Endothelial cell of umbilical vein (primary cell): ENCODE measurements around the gene CNPY1. TPM values are rescaled to one million over a fixed set of nuclear protein-coding genes. Genes with fewer than 3 reads are reported as not detected.

Experiments
- BruUV-seq: library from RNA; stranded (reverse); fragments of 400-500 nt; replicated peaks from 2 replicates; lab custom pipeline; 2021; lab: Mats Ljungman, UMichigan
- CTCF ChIA-PET: fragments of 300-600, 350-600 bp; sonication (Branson Sonifier 250); formaldehyde crosslinking; loops from one replicate; lab custom pipeline; 2021; ENCODE audit warnings: antibody characterized with exemption, inconsistent platforms; lab: Charles Lee
- POLR2A ChIA-PET: fragments of 300-600, 350-600 bp; sonication (Branson Sonifier 250); formaldehyde crosslinking; loops from one replicate; lab custom pipeline; 2021; ENCODE audit warnings: antibody characterized with exemption, inconsistent platforms; lab: Charles Lee
- DNase-seq: peaks from one replicate; pipeline ENCODE4 v3.0.0-alpha.2; 2011; ENCODE audit warnings: low read depth, low spot score
- FAIRE-seq: peaks from 2 replicates; lab custom pipeline; 2011; peaks lifted over from hg19 to GRCh38; lab: Jason Lieb, UNC
- H2AFZ ChIP-seq: 2 replicates; pipeline ENCODE4 v1.6.0; 2012; ENCODE audit warnings: low read depth, low read length, control low read depth, inconsistent platforms
- H3K27ac ChIP-seq: 2 replicates; pipeline ENCODE4 v1.5.1; 2011; ENCODE audit warnings: low read depth, mild to moderate bottlenecking, control low read depth, low read length, moderate library complexity; ENCODE audit not compliant: insufficient read depth
- H3K27me3 ChIP-seq, 2 experiments: 2 replicates each; pipeline versions ENCODE4 v1.6.0 to v1.6.1; 2011; ENCODE audit warnings: low read length in 2 of 2, mixed read lengths in 1 of 2; ENCODE audit not compliant: control insufficient read depth in 2 of 2, insufficient read depth in 2 of 2
- H3K36me3 ChIP-seq, 2 experiments: 2 replicates in 1 of 2; 3 replicates in 1 of 2; pipeline ENCODE4 v1.5.1; 2011; ENCODE audit warnings: low read length in 2 of 2, mild to moderate bottlenecking in 1 of 2, moderate library complexity in 1 of 2; ENCODE audit not compliant: control insufficient read depth in 2 of 2, insufficient read depth in 2 of 2; ENCODE audit errors: extremely low read depth in 1 of 2
- H3K4me1 ChIP-seq: 3 replicates; pipeline ENCODE4 v1.5.1; 2011; ENCODE audit warnings: mild to moderate bottlenecking, low read length; ENCODE audit not compliant: control insufficient read depth, insufficient read depth; ENCODE audit errors: extremely low read depth
- H3K4me2 ChIP-seq: 2 replicates; pipeline ENCODE4 v1.6.1; 2011; ENCODE audit warnings: low read length, control low read depth, mixed read lengths; ENCODE audit not compliant: insufficient read depth
- H3K4me3 ChIP-seq, 3 experiments: fragments of 200-600 bp in 1 of 3; sonication (generic), shearing (Covaris generic) in 1 of 3; replicated peaks in 1 of 3; 2 replicates each; pipeline ENCODE4 v1.5.1; 2011 to 2016; ENCODE audit warnings: control low read depth in 3 of 3, low read length in 3 of 3, mild to moderate bottlenecking in 2 of 3, inconsistent platforms in 1 of 3, low read depth in 1 of 3, moderate library complexity in 1 of 3; ENCODE audit not compliant: insufficient read depth in 1 of 3
- H3K79me2 ChIP-seq: 2 replicates; pipeline ENCODE4 v1.6.0; 2012; ENCODE audit warnings: low read length, inconsistent platforms; ENCODE audit not compliant: control insufficient read depth, insufficient read depth
- H3K9ac ChIP-seq: replicated peaks from 2 replicates; pipeline ENCODE3; 2011; ENCODE audit warnings: low read length, control low read depth; ENCODE audit not compliant: insufficient read depth; ENCODE audit errors: extremely low read depth
- H3K9me1 ChIP-seq: replicated peaks from 3 replicates; pipeline ENCODE4 v1.6.0; 2011; ENCODE audit warnings: mild to moderate bottlenecking, low read length; ENCODE audit not compliant: control insufficient read depth, insufficient read depth; ENCODE audit errors: extremely low read depth
- H3K9me3 ChIP-seq: replicated peaks from 2 replicates; pipeline ENCODE4 v1.5.1; 2012; ENCODE audit warnings: low read length, inconsistent platforms; ENCODE audit not compliant: control insufficient read depth, insufficient read depth
- H4K20me1 ChIP-seq: replicated peaks from 2 replicates; pipeline ENCODE3; 2011; ENCODE audit warnings: mild to moderate bottlenecking, low read length; ENCODE audit not compliant: control insufficient read depth, insufficient read depth; ENCODE audit errors: extremely low read depth
- CTCF ChIP-seq, 2 donors: IDR thresholded peaks; 1 replicate in 1 of 2; 2 replicates in 1 of 2; pipeline ENCODE4 v1.5.1; 2011; ENCODE audit warnings: low read length in 2 of 2, mild to moderate bottlenecking in 2 of 2, moderate library complexity in 2 of 2, control low read depth in 1 of 2, inconsistent platforms in 1 of 2, low read depth in 1 of 2; ENCODE audit not compliant: insufficient read depth in 1 of 2; ENCODE audit errors: extremely low read depth in 1 of 2
- EZH2 ChIP-seq: IDR thresholded peaks from 2 replicates; pipeline ENCODE4 v1.6.1; 2012; ENCODE audit warnings: borderline replicate concordance, low read depth, mild to moderate bottlenecking, moderate library complexity, low read length, inconsistent platforms; ENCODE audit not compliant: severe bottlenecking
- FOS ChIP-seq: IDR thresholded peaks from 2 replicates; pipeline ENCODE4 v1.6.1; 2011; ENCODE audit warnings: mild to moderate bottlenecking, low read length, moderate library complexity, borderline replicate concordance; ENCODE audit not compliant: insufficient read depth
- GATA2 ChIP-seq: IDR thresholded peaks from 2 replicates; pipeline ENCODE4 v1.7.0; 2011; ENCODE audit warnings: low read depth, mild to moderate bottlenecking, moderate library complexity, mixed read lengths, low read length; ENCODE audit not compliant: insufficient read length, insufficient read depth
- JUN ChIP-seq: IDR thresholded peaks from 2 replicates; pipeline ENCODE4 v1.6.1; 2011; ENCODE audit warnings: borderline replicate concordance, low read depth; ENCODE audit not compliant: insufficient read length, insufficient read depth
- MYC ChIP-seq: IDR thresholded peaks from one replicate; pipeline ENCODE4 v1.6.1; 2011; ENCODE audit warnings: mild to moderate bottlenecking, low read depth, low read length
- POLR2A ChIP-seq: IDR thresholded peaks from 2 replicates; pipeline ENCODE4 v1.6.1; 2012; ENCODE audit warnings: low read depth, mild to moderate bottlenecking, control low read depth, low read length
- POLR2AphosphoS5 ChIP-seq: IDR thresholded peaks from 2 replicates; pipeline ENCODE4 v1.6.1; 2012; ENCODE audit warnings: low read depth, mild to moderate bottlenecking, control low read depth, low read length, moderate library complexity; ENCODE audit not compliant: insufficient read depth
- dilution Hi-C: fragments of 300-500 bp; cut with MboI; formaldehyde crosslinking; loops from one replicate; pipeline ENCODE4 v1.15.0; 2019; ENCODE audit warnings: low sequenced_read_pairs; ENCODE audit not compliant: extremely low pct_ligation_motif_present
- intact Hi-C: fragments of 100-400 bp; cut with micrococcal nuclease; formaldehyde crosslinking; loops from one replicate; pipeline ENCODE4 v1.10.0; 2022
- polyA plus RNA-seq, 4 experiments: library from polyadenylated mRNA; depleted of rRNA in 3 of 4; stranded (reverse) in 3 of 4; unstranded in 1 of 4; fragments of >200 nt; gene quantifications; 2 replicates each; pipeline versions ENCODE4 v1.2.1 to v1.2.3, GENCODE V29; 2011 to 2012; ENCODE audit warnings: missing spikeins in 1 of 4
- total RNA-seq: library from RNA; stranded (reverse); gene quantifications from 2 replicates; pipeline ENCODE4 v1.2.3, GENCODE V29; 2021
- TF ChIP-seq, protein P1 (sequence below): IDR thresholded peaks from 2 replicates; pipeline ENCODE4 v1.6.1; 2011; ENCODE audit not compliant: insufficient read depth, insufficient read length

The CNPY1 gene
- total and polyA plus RNA-seq, 2 donors (not counting 3 experiments of a cell fraction or from before 2014, with no cell fraction given): not detected

- dilution Hi-C loops (no loop called here), intact Hi-C loops (no loop called here)
- no peaks in the 10 kb centered on the region for H4K20me1 ChIP-seq
- no peak overlapping the region for H2AFZ ChIP-seq
- FAIRE-seq (no peak), DNase-seq (no peak)
- H3K9me1 ChIP-seq: no peaks in the 10 kb centered on the region
- POLR2A ChIA-PET: no interaction called here
- H3K27ac ChIP-seq: no peak overlapping the region
- H3K9me3 ChIP-seq: no peaks in the 10 kb centered on the region
- BruUV-seq: no TSS peak
- H3K9ac ChIP-seq: no peak overlapping the region
- no peaks in the 10 kb centered on the region for H3K79me2 ChIP-seq
- H3K4me3 ChIP-seq: no peak overlapping the region
- H3K4me1 ChIP-seq: no peaks in the 10 kb centered on the region
- H3K36me3 ChIP-seq: no peaks in the 10 kb centered on the region
- H3K4me2 ChIP-seq: no peak overlapping the region
- no peaks in the 10 kb centered on the region for H3K27me3 ChIP-seq
- CTCF ChIA-PET: no interaction called here
- TF ChIP-seq MYC (no peak), JUN (no peak), FOS (no peak), EZH2 (no peak), CTCF (IDR thresholded peaks at IDR 0.05; ENCODE audit: extremely low read depth in 1 of 2, insufficient read depth in 1 of 2, low read depth in 1 of 2, low read length in 2 of 2) (no peak), POLR2A (no peak), POLR2AphosphoS5 (no peak), GATA2 (no peak)
- TF ChIP-seq, protein P1, sequence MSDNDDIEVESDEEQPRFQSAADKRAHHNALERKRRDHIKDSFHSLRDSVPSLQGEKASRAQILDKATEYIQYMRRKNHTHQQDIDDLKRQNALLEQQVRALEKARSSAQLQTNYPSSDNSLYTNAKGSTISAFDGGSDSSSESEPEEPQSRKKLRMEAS: no peak
These were observed 8.8 kb upstream of the CNPY1 start for GRCh38 chr7:155555116-155555695.
